Measurements from ENCODE around the gene DDX49. TPM values are rescaled to one million over a fixed set of nuclear protein-coding genes. Genes with fewer than 3 reads are reported as not detected.

DDX49 gene
- total RNA-seq, 4 donors from 2014 or later = 31.8 to 61.2 (median 35.5) TPM

DNA sequence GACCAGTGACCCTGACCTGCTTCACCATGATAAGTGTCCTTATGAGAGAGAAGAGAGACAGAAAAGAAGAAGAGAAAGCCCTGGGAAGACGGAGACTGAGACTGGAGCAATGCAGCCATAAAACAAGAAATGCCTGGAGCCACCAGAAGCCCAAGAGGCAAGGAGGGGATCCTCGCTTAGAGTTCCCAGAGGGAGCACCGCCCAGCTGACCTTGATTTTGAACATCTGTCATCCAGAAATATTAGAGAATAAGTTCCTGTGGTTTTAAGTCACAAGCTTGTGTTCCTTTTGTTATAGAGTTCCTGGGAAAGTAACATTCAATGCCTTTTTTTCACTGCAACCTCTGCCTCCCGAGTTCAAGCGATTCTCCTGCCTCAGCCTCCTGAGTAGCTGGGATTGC lies 43.8 kb upstream of the DDX49 start:
- Histone ChIP-seq H3K9me3 (peaks cover 0 to 10% (median 0%) of the 10 kb centered on the region in 4 donors), H3K4me3 (no peak overlapping the region), H3K36me3 (peaks cover 0 to 65% (median 3%) of the 10 kb centered on the region in 3 donors), H3K4me1 (peaks cover 0 to 1% (median 0%) of the 10 kb centered on the region in 4 donors), H3K27ac (no peak overlapping the region), H3K27me3 (no peaks in the 10 kb centered on the region)
- 84 to 90% methylated on average over 5 of the region's 5 CpGs for WGBS, 2 donors
- DNase-seq (ENCODE audit: low spot score in 2 of 2) = no peak
- no peak for TF ChIP-seq CTCF (IDR thresholded peaks at IDR 0.05)
- no peak for TF ChIP-seq POLR2A (IDR thresholded peaks at IDR 0.05)
- TF ChIP-seq EP300 (IDR thresholded peaks at IDR 0.05) = no peak

GRCh38 chr19:18876865-18877264 lies 42.6 kb upstream of the DDX49 start:
- DNase-seq (ENCODE audit: low spot score in 2 of 2) = no peak
- TF ChIP-seq EP300 (IDR thresholded peaks at IDR 0.05) = no peak
- no peak for TF ChIP-seq CTCF (IDR thresholded peaks at IDR 0.05)
- TF ChIP-seq POLR2A (IDR thresholded peaks at IDR 0.05) = no peak
- Histone ChIP-seq H3K4me3 (no peak overlapping the region), H3K4me1 (no peaks in the 10 kb centered on the region), H3K9me3 (peaks cover 0 to 10% (median 0%) of the 10 kb centered on the region in 4 donors), H3K36me3 (peaks cover 0 to 74% (median 3%) of the 10 kb centered on the region in 3 donors), H3K27ac (no peak overlapping the region), H3K27me3 (no peaks in the 10 kb centered on the region)
- 95 to 97% methylated on average over 7 of the region's 7 CpGs for WGBS, 2 donors

- H3K27ac ChIP-seq = no peak overlapping the region
- peaks cover 0 to 81% (median 3%) of the 10 kb centered on the region in 3 donors for H3K36me3 ChIP-seq
- DNase-seq (ENCODE audit: low spot score in 2 of 2) = no peak
- no peaks in the 10 kb centered on the region for H3K27me3 ChIP-seq
- no peak overlapping the region for H3K4me3 ChIP-seq
- peaks cover 0 to 10% (median 0%) of the 10 kb centered on the region in 4 donors for H3K9me3 ChIP-seq
- TF ChIP-seq CTCF (IDR thresholded peaks at IDR 0.05) (no peak), EP300 (IDR thresholded peaks at IDR 0.05) (no peak), POLR2A (IDR thresholded peaks at IDR 0.05) (no peak)
- WGBS, 2 donors = 90 to 94% methylated on average over 22 to 25 of the region's 25 CpGs
- no peaks in the 10 kb centered on the region for H3K4me1 ChIP-seq
These were observed 41.3 kb upstream of the DDX49 start for GRCh38 chr19:18878058-18878797.

GRCh38 chr19:18878858-18879578 lies 40.5 kb upstream of the DDX49 start:
- Histone ChIP-seq H3K36me3 (peaks cover 0 to 89% (median 3%) of the 10 kb centered on the region in 3 donors), H3K4me1 (no peaks in the 10 kb centered on the region), H3K4me3 (no peak overlapping the region), H3K27ac (no peak overlapping the region), H3K27me3 (no peaks in the 10 kb centered on the region), H3K9me3 (peaks cover 0 to 10% (median 0%) of the 10 kb centered on the region in 4 donors)
- TF ChIP-seq CTCF (IDR thresholded peaks at IDR 0.05) (no peak), EP300 (IDR thresholded peaks at IDR 0.05) (no peak), POLR2A (IDR thresholded peaks at IDR 0.05) (no peak)
- no peak for DNase-seq (ENCODE audit: low spot score in 2 of 2)
- 93 to 94% methylated on average over 25 to 34 of the region's 34 CpGs for WGBS, 2 donors
